Heart left ventricle (tissue), 13 donors: ENCODE measurements around the gene DIP2C.

ENCODE experiments used
- POLR2A ChIP-seq, 2 donors: fragments of 450-650 bp; IDR thresholded peaks; one replicate each; pipeline ENCODE4 v1.6.1; 2017; ENCODE audit warnings: antibody characterized with exemption in 2 of 2, mild to moderate bottlenecking in 2 of 2, moderate library complexity in 2 of 2
- TF ChIP-seq, protein P1 (sequence below), 12 donors: fragments of 200-600 bp; sonication (generic) in 4 of 12; IDR thresholded peaks; one replicate each; pipeline versions ENCODE4 v1.5.0 to v1.8.0; 2018 to 2022; ENCODE audit warnings: antibody characterized with exemption in 12 of 12, mild to moderate bottlenecking in 5 of 12
- donor health status: ischemic (EF 13 %, LVEDD 7.1; RV severe dilation, severe dysfunction).
- donor health status: DM: no; HTN: yes; CAD: no.
- donor health status: DM: no; HTN: no; CAD: no.
- donor health status: ischemic (EF 25% LVEDD 6.9; RV normal size, moderate dysfunction).
- donor health status: ischemic (EF 25% LVEDD 5.7; RV mildly dilated, moderate dysfunction).
- donor health status: ischemic (EF 35%, LVEDD 5.7; RV mildly dilated, moderate dysfunction).
- donor health status: nonischemic (EF 11% LVEDD 7.7; RV severe dilation, severe dysfunction).
- donor health status: DM: yes; HTN: yes; CAD: no.
- donor health status: PGD.
- donor health status: ischemic (EF 29% LVEDD 5.4; RV normal size, mild dysfunction).
- donor health status: nonischemic (EF 23%, LVEDD 6.1; RV moderate dilation, normal function).

DNA sequence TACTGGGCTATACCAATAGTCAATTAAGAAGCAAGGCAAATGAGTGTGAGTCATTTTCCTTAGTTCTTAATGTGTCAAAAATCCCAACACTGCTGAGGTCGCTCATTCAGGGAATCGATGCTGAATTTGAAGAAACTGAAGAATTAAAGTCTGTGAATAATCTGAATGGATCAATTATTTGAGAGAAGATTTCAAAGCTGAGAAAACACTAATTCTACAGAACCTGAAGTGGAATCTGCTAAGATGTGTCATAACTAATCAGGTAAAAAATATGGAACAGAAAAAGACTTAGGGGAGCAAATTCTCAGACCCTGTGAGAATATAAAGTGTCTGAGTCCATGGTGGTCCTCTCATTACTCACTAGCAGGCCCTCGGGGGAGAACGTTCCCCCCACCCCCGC, 125.6 kb downstream of the DIP2C start:
- TF ChIP-seq, protein P1, sequence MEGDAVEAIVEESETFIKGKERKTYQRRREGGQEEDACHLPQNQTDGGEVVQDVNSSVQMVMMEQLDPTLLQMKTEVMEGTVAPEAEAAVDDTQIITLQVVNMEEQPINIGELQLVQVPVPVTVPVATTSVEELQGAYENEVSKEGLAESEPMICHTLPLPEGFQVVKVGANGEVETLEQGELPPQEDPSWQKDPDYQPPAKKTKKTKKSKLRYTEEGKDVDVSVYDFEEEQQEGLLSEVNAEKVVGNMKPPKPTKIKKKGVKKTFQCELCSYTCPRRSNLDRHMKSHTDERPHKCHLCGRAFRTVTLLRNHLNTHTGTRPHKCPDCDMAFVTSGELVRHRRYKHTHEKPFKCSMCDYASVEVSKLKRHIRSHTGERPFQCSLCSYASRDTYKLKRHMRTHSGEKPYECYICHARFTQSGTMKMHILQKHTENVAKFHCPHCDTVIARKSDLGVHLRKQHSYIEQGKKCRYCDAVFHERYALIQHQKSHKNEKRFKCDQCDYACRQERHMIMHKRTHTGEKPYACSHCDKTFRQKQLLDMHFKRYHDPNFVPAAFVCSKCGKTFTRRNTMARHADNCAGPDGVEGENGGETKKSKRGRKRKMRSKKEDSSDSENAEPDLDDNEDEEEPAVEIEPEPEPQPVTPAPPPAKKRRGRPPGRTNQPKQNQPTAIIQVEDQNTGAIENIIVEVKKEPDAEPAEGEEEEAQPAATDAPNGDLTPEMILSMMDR (IDR thresholded peaks at IDR 0.05) = no peak
- no peak for TF ChIP-seq POLR2A (IDR thresholded peaks at IDR 0.05)
